Right cardiac atrium (tissue), 5 donors: Measurements from ENCODE around the gene SLC9A8. TPM values are rescaled to one million over a fixed set of nuclear protein-coding genes. Genes with fewer than 3 reads are reported as not detected.

Experiments
- ATAC-seq, 2 donors: fragments of 200-7000 bp; cut with Tn5 transposase; one replicate each; pipeline versions ENCODE4 v1.8.0 to v1.9.1; 2020; ENCODE audit warnings: moderate library complexity in 2 of 2, mild to moderate bottlenecking in 1 of 2
- DNase-seq, 3 donors: peaks; one replicate each; pipeline ENCODE4 v3.0.0-alpha.2; 2020
- H3K27ac ChIP-seq: one replicate; pipeline ENCODE4 v1.5.1; 2013; ENCODE audit warnings: mild to moderate bottlenecking, low read length, control low read depth, moderate library complexity
- H3K27me3 ChIP-seq: one replicate; pipeline ENCODE4 v1.6.1; 2013; ENCODE audit not compliant: control insufficient read depth, insufficient read depth
- H3K4me1 ChIP-seq: one replicate; pipeline ENCODE4 v1.6.1; 2013; ENCODE audit warnings: low read length; ENCODE audit not compliant: control insufficient read depth, insufficient read depth
- H3K4me3 ChIP-seq: one replicate; pipeline ENCODE4 v1.5.1; 2013; ENCODE audit warnings: low read length, control low read depth
- H3K9me3 ChIP-seq: one replicate; pipeline ENCODE4 v1.6.1; 2013; ENCODE audit warnings: low read length; ENCODE audit not compliant: control insufficient read depth
- WGBS: extraction: QIAGEN DNeasy Blood & Tissue Kit; methylation state at CpG from one replicate; pipeline ENCODE4 v1.1.7; 2013; 5-methylcytosine and 5-hydroxymethylcytosine counted together
- intact Hi-C, 4 donors: fragments of 100-400 bp; cut with DNase I; formaldehyde crosslinking; loops; one replicate each; pipeline versions ENCODE4 v1.11.0 to v1.14.0; 2022 to 2023
- polyA plus RNA-seq: library from polyadenylated mRNA; stranded (reverse); fragments of 200-250 nt; gene quantifications from one replicate; pipeline ENCODE4 v1.2.3, GENCODE V29; 2013
- total RNA-seq, 4 donors: library from RNA; stranded (reverse); fragmentation: NEBNext Ultra II Directional; extraction: Animal tissue kit (Norgen Biotek cat#: 25700); gene quantifications; one replicate each; pipeline ENCODE4 v1.2.1, GENCODE V29; 2021
- donor health status: healthy with polysubstance abuse.
- donor health status: DM: no; HTN: yes; CAD: no.
- donor health status: DM: no; HTN: no; CAD: no.
- donor health status: DM: no; HTN: yes; CAD: no; lungs with severe emphysema.
- donor health status: DM: yes; HTN: yes; CAD: no.

SLC9A8 gene
- total and polyA plus RNA-seq, 5 donors, result 6.0 to 7.3 (median 7.2) TPM

GRCh38 chr20:49880724-49881445 lies 68.3 kb downstream of the SLC9A8 start:
- H3K27ac ChIP-seq, result no peak overlapping the region
- no peak overlapping the region for H3K4me3 ChIP-seq
- 92% methylated on average over 15 of the region's 15 CpGs for whole genome bisulfite sequencing
- DNase-seq (no peak), ATAC-seq (no peak)
- intact Hi-C loops, result no loop called here
- H3K27me3 ChIP-seq, result no peaks in the 10 kb centered on the region
- H3K9me3 ChIP-seq, result no peaks in the 10 kb centered on the region
- H3K4me1 ChIP-seq, result no peaks in the 10 kb centered on the region

GRCh38 chr20:49882171-49882970 lies 69.7 kb downstream of the SLC9A8 start:
- intact Hi-C loops, result no loop called here
- peak in 1 of 3 donors; percentile 56 for DNase-seq
- H3K9me3 ChIP-seq, result no peaks in the 10 kb centered on the region
- H3K4me1 ChIP-seq, result no peaks in the 10 kb centered on the region
- no peaks in the 10 kb centered on the region for H3K27me3 ChIP-seq
- 89% methylated on average over 29 of the region's 29 CpGs for WGBS
- ATAC-seq, result no peak
- no peak overlapping the region for H3K27ac ChIP-seq
- no peak overlapping the region for H3K4me3 ChIP-seq

DNA sequence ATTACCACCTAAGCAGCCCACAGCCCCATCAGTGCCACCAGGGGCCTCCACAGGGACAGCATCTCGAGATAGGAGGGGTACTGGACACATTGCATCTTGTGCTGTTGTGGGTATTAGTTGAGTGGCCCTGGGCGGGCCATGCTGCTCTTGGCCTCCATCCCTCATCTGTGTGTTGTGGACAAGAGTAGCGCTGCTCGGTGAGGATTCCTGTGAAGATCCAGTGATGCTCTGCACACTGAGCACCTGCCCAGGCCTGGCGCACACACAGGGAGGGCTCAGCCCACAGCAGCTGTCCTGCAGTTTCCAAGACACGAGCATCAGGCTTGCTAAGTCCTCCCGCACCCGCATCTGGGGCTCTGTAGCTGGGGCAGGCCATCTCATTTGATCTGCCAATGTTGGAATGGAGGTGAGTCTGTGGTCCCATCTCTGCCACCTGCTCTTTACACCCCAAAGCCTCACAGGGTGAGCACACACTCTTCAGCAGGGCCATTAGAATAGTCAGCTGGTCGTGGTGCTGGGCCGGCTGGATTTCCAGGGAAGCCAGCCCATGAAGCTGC lies 70.7 kb downstream of the SLC9A8 start:
- no peak overlapping the region for H3K27ac ChIP-seq
- no peak overlapping the region for H3K4me3 ChIP-seq
- intact Hi-C loops, result no loop called here
- H3K9me3 ChIP-seq, result no peaks in the 10 kb centered on the region
- H3K4me1 ChIP-seq, result no peaks in the 10 kb centered on the region
- ATAC-seq (no peak), DNase-seq (no peak)
- H3K27me3 ChIP-seq, result no peaks in the 10 kb centered on the region
- WGBS, result 95% methylated on average over 10 of the region's 10 CpGs

DNA sequence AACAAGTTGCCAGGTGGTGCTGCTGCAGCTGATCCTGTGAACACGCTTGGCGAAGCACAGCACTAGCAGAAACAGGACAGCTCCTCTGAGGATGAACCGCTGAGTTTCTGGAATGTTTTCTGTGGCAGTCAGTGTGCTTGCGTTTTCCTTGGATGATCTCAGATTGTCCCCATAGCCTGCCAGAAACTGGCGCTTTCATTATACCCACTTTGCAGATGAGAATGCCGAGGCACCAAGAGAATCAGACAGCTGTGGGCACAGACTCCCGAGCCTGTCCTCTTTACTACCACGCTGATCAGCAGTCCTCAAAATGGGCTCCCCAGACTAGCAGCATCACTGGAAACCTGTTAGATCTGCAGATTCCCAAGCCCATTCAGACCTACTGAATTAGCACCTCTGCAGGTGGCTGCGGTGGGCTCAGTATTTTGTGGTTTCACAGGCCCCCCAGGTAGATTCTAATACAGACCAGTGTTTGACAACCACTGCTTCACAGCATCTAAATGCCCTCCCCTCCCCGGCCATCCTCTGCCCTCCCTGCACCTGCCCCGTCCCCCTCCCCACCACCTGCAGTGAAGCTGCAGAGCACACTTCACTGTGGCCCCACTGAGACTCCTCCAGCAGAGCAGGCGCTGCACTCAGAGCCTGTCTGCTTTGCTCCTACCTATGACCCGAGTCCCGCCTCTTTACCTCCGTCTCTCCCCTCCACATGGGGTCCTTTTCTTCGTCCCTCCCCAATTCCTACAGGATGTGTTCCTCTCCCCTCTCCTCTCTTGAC lies 73.1 kb downstream of the SLC9A8 start:
- Histone ChIP-seq H3K27me3 (no peaks in the 10 kb centered on the region), H3K9me3 (no peaks in the 10 kb centered on the region), H3K27ac (no peak overlapping the region), H3K4me1 (peaks cover 4% of the 10 kb centered on the region), H3K4me3 (no peak overlapping the region)
- intact Hi-C loops, result loop anchor here in 1 of 4 donors (5.0 kb wide), 1 partner anchor 273 kb away; no protein-coding TSS in a partner anchor
- no peak for ATAC-seq
- 91% methylated on average over 16 of the region's 16 CpGs for WGBS
- no peak for DNase-seq

DNA sequence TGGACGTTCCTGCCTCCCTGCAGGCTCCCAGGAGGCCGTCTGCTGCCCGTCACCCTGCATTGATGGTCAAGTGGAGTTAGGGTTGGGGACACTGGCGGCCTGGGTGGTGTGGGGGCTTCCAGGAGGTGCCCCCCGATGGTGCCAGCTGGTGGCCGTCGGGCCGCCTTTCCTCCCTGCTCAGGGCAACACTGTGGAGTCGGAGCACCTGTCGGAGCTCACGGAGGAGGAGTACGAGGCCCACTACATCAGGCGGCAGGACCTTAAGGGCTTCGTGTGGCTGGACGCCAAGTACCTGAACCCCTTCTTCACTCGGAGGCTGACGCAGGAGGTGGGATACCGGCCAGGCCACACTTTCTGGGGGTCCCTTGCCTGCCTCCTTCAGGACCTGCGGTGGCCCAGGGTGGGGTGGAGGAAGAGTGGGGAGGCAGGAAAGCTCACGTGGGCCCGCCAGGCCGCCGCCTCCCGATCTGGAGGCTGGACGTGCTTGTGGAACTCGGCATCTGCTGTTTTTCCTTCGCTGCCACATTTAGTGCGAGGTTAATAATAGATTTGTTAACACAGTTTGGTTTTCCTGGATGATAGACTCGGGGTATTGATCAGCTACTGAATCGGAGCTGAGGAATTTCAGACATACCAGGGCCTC lies 74.1 kb downstream of the SLC9A8 start:
- WGBS, result 75% methylated on average over 30 of the region's 30 CpGs
- H3K4me1 ChIP-seq, result peaks cover 4% of the 10 kb centered on the region
- H3K9me3 ChIP-seq, result no peaks in the 10 kb centered on the region
- H3K4me3 ChIP-seq, result no peak overlapping the region
- H3K27ac ChIP-seq, result peak overlapping the region; percentile 9
- H3K27me3 ChIP-seq, result no peaks in the 10 kb centered on the region
- intact Hi-C loops, result loop anchor here in 1 of 4 donors (5.0 kb wide), 1 partner anchor 274 kb away; no protein-coding TSS in a partner anchor
- DNase-seq (peak in 2 of 3 donors; percentile 51 to 63), ATAC-seq (no peak)

DNA sequence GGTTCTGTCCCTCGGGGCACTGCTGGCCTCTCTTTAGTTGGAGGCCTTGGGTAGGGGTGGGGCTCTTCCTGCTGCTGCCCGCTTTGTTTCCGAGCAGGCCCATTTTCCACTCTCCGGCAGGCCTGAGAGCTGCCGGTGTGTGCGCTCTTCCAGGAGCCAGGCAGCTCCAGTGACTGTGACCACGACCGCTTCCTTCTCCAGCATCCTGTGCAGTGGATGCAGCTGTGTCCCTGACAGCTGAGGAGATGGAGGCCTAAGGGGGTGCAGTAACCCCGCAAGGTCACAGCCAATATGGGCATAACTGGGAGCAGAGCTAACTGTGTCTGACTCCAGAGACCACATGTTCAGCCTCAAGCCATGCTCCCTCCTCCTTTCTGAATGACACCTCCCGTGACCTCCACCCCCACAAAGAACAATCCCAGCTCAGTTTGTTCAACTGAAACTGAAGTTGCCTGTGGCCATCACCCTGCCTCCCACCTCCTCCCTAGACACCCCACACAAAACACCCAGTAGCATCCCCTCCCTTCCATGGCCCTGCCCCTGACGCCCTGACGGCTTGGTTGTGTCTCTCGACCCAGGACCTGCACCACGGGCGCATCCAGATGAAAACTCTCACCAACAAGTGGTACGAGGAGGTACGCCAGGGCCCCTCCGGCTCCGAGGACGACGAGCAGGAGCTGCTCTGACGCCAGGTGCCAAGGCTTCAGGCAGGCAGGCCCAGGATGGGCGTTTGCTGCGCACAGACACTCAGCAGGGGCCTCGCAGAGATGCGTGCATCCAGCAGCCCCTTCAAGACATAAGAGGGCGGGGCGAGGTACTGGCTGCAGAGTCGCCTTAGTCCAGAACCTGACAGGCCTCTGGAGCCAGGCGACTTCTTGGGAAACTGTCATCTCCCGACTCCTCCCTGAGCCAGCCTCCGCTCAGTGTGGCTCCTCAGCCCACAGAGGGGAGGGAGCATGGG lies 74.9 kb downstream of the SLC9A8 start:
- DNase-seq, result peak; percentile 38 to 69 (median 65)
- no peak overlapping the region for H3K4me3 ChIP-seq
- H3K27ac ChIP-seq, result no peak overlapping the region
- no peaks in the 10 kb centered on the region for H3K9me3 ChIP-seq
- no peaks in the 10 kb centered on the region for H3K27me3 ChIP-seq
- 82% methylated on average over 32 of the region's 32 CpGs for WGBS
- peak; percentile 45 to 72 for ATAC-seq
- intact Hi-C loops, result loop anchor here in 1 of 4 donors (5.0 kb wide), 1 partner anchor 275 kb away; no protein-coding TSS in a partner anchor
- H3K4me1 ChIP-seq, result peaks cover 7% of the 10 kb centered on the region

DNA sequence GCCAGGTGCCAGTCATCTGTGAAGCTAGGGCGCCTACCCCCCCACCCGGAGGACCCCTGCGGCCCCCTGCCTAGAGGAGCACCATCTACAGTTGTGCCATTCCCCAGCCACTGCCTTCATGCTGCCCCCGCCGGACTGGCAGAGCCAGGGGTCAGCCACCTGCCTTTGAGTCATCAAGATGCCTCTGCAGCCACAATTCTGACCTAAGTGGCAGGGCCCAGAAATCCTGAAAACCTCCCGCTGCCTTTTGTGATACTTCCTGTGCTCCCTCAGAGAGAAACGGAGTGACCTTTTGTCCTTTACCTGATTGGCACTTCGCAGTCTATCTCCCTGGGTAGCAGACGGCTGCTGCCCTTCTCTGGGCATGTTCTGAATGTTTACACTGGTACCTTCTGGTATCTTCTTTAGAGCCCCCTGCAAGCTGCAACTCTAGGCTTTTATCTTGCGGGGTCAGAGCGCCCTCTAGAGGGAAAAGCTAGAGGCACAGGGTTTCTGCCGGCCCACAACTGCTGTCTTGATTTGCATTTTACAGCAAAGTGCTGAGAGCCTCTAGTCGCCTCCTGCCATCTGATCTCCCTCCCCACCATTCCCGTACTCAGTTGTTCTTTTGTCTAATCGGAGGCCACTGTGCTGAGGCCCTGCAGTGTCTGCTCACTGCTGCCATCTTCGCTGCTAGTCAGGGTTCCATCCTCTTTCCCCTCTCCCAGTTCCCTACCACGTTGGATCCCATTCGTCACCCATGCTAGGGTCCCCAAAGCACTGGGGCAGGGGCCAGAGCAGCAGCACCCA lies 75.8 kb downstream of the SLC9A8 start:
- Histone ChIP-seq H3K27ac (no peak overlapping the region), H3K27me3 (no peaks in the 10 kb centered on the region), H3K9me3 (no peaks in the 10 kb centered on the region), H3K4me3 (no peak overlapping the region), H3K4me1 (peaks cover 12% of the 10 kb centered on the region)
- ATAC-seq, result no peak
- DNase-seq, result peak in 2 of 3 donors; percentile 41 to 64
- intact Hi-C loops, result loop anchor here in 1 of 4 donors (5.0 kb wide), 1 partner anchor 276 kb away; no protein-coding TSS in a partner anchor
- 68% methylated on average over 18 of the region's 18 CpGs for WGBS

GRCh38 chr20:49889001-49889934 lies 76.6 kb downstream of the SLC9A8 start:
- Histone ChIP-seq H3K9me3 (no peaks in the 10 kb centered on the region), H3K27ac (no peak overlapping the region), H3K27me3 (no peaks in the 10 kb centered on the region), H3K4me3 (no peak overlapping the region), H3K4me1 (peaks cover 14% of the 10 kb centered on the region)
- WGBS, result 78% methylated on average over 9 of the region's 9 CpGs
- DNase-seq (no peak), ATAC-seq (no peak)
- intact Hi-C loops, result loop anchor here in 1 of 4 donors (5.0 kb wide), 1 partner anchor 277 kb away; no protein-coding TSS in a partner anchor
